GM12878 (cell line): ENCODE results near the gene SRGAP1. TPM values are rescaled to one million over a fixed set of nuclear protein-coding genes. Genes with fewer than 3 reads are reported as not detected.

Source experiments
- ATAC-seq: fragments of 200-7000 bp; cut with Tn5 transposase; 3 replicates; pipeline ENCODE4 v1.9.1; 2020; ENCODE audit warnings: mild to moderate bottlenecking, moderate library complexity
- BruUV-seq: library from RNA; stranded (reverse); fragments of 400-500 nt; replicated peaks from 2 replicates; lab custom pipeline; 2021; lab: Mats Ljungman, UMichigan
- CTCF ChIA-PET: fragments of 300-600 bp; sonication (Branson Sonifier 250); formaldehyde crosslinking; extraction: SDS; loops from one replicate; lab custom pipeline; 2021; ENCODE audit warnings: inconsistent platforms; lab: Yijun Ruan, JAX
- POLR2A ChIA-PET: fragments of 350-600 bp; formaldehyde crosslinking; extraction: SDS; loops from one replicate; lab custom pipeline; 2021; ENCODE audit warnings: inconsistent platforms; lab: Charles Lee
- RAD21 ChIA-PET: fragments of 300-600 bp; sonication (Branson Sonifier 250); formaldehyde crosslinking; loops from one replicate; lab custom pipeline; 2023; ENCODE audit warnings: antibody characterized with exemption; ENCODE audit not compliant: unreplicated experiment; lab: Charles Lee
- SMC1A ChIA-PET: fragments of 300-600 bp; sonication (Branson Sonifier 250); formaldehyde crosslinking; loops from one replicate; lab custom pipeline; 2023; ENCODE audit not compliant: unreplicated experiment, uncharacterized antibody; lab: Charles Lee
- DNase-seq: peaks from one replicate; pipeline ENCODE4 v3.0.0-alpha.2; 2011; ENCODE audit warnings: low read depth, low spot score
- FAIRE-seq: peaks from 3 replicates; lab custom pipeline; 2011; peaks lifted over from hg19 to GRCh38; lab: Jason Lieb, UNC
- H2AFZ ChIP-seq: 2 replicates; pipeline ENCODE4 v1.6.0; 2011; ENCODE audit warnings: low read depth, low read length, control low read depth; ENCODE audit not compliant: control insufficient read depth
- H3K27ac ChIP-seq: 2 replicates; pipeline ENCODE4 v1.5.1; 2011; ENCODE audit warnings: control low read depth; ENCODE audit not compliant: control insufficient read depth, insufficient read depth
- H3K27me3 ChIP-seq, 2 experiments: replicated peaks in 1 of 2; 2 replicates each; pipeline versions ENCODE4 v1.6.0 to v1.6.1; 2011; ENCODE audit warnings: low read length in 1 of 2; ENCODE audit not compliant: control insufficient read depth in 2 of 2, insufficient read depth in 2 of 2
- H3K36me3 ChIP-seq, 2 experiments: 2 replicates each; pipeline ENCODE4 v1.5.1; 2011; ENCODE audit warnings: low read length in 1 of 2; ENCODE audit not compliant: control insufficient read depth in 2 of 2, insufficient read depth in 2 of 2
- H3K4me1 ChIP-seq: 2 replicates; pipeline ENCODE4 v1.6.1; 2011; ENCODE audit warnings: mild to moderate bottlenecking, low read length, moderate library complexity, mixed read lengths; ENCODE audit not compliant: control insufficient read depth, insufficient read depth
- H3K4me2 ChIP-seq: 2 replicates; pipeline ENCODE4 v1.6.0; 2011; ENCODE audit warnings: control low read depth; ENCODE audit not compliant: control insufficient read depth, insufficient read depth
- H3K4me3 ChIP-seq: fragments of 200-600 bp; sonication (generic); 2 replicates; pipeline ENCODE4 v1.5.1; 2016
- H3K79me2 ChIP-seq: 2 replicates; pipeline ENCODE4 v1.6.0; 2011; ENCODE audit warnings: low read length; ENCODE audit not compliant: control insufficient read depth, insufficient read depth
- H3K9ac ChIP-seq: 2 replicates; pipeline ENCODE4 v1.8.0; 2011; ENCODE audit warnings: low read length, control low read depth, mixed read lengths; ENCODE audit not compliant: control insufficient read depth, insufficient read depth
- H3K9me3 ChIP-seq: replicated peaks from 3 replicates; pipeline ENCODE4 v1.5.1; 2011; ENCODE audit warnings: mild to moderate bottlenecking, low read length; ENCODE audit not compliant: control insufficient read depth, insufficient read depth
- H4K20me1 ChIP-seq: 2 replicates; pipeline ENCODE4 v1.6.0; 2011; ENCODE audit not compliant: control insufficient read depth, insufficient read depth
- BHLHE40 ChIP-seq, 2 experiments: fragments of 450-650 bp in 1 of 2; IDR thresholded peaks; 2 replicates each; pipeline ENCODE4 v1.6.1; 2011 to 2017; ENCODE audit warnings: low read depth in 2 of 2, borderline replicate concordance in 1 of 2, improper control_type of control experiment in 1 of 2, low read length in 1 of 2, mild to moderate bottlenecking in 1 of 2
- CREM ChIP-seq: IDR thresholded peaks from 2 replicates; pipeline ENCODE4 v1.6.1; 2014; ENCODE audit warnings: antibody characterized with exemption, low read depth
- EGR1 ChIP-seq, 2 experiments: IDR thresholded peaks; 1 replicate in 1 of 2; 2 replicates in 1 of 2; pipeline ENCODE4 v1.6.1; 2011 to 2012; ENCODE audit warnings: low read depth in 2 of 2, low read length in 2 of 2, borderline replicate concordance in 1 of 2, mild to moderate bottlenecking in 1 of 2, moderate library complexity in 1 of 2
- IKZF1 ChIP-seq: fragments of 450-650 bp; conservative IDR thresholded peaks from 2 replicates; pipeline ENCODE4 v1.6.1; 2017; ENCODE audit warnings: antibody characterized with exemption, mild to moderate bottlenecking
- IRF5 ChIP-seq: fragments of 450-650 bp; IDR thresholded peaks from 2 replicates; pipeline ENCODE4 v1.6.1; 2017; ENCODE audit warnings: borderline replicate concordance
- MXI1 ChIP-seq: fragments of 150-350 bp; IDR thresholded peaks from 2 replicates; pipeline ENCODE4 v1.6.1; 2011; ENCODE audit warnings: low read depth, mild to moderate bottlenecking, inconsistent platforms, low read length, improper control_type of control experiment
- NFYA ChIP-seq: IDR thresholded peaks from 2 replicates; pipeline ENCODE4 v1.6.1; 2011; ENCODE audit warnings: low read depth, mild to moderate bottlenecking, low read length, improper control_type of control experiment, borderline replicate concordance
- POLR2AphosphoS5 ChIP-seq: IDR thresholded peaks from 2 replicates; pipeline ENCODE4 v1.6.1; 2011; ENCODE audit warnings: mild to moderate bottlenecking, low read length, inconsistent platforms
- POU2F2 ChIP-seq: IDR thresholded peaks from 3 replicates; pipeline ENCODE4 v1.6.1; 2011; ENCODE audit warnings: low read depth, mild to moderate bottlenecking, low read length, borderline replicate concordance
- RELA ChIP-seq: fragments of 450-650 bp; IDR thresholded peaks from 2 replicates; pipeline ENCODE4 v1.8.0; 2014; ENCODE audit warnings: borderline replicate concordance; ENCODE audit not compliant: partially characterized antibody
- RELB ChIP-seq: fragments of 450-650 bp; IDR thresholded peaks from 2 replicates; pipeline ENCODE4 v1.6.1; 2017; ENCODE audit warnings: low read depth, mild to moderate bottlenecking, moderate library complexity
- SIN3A ChIP-seq: IDR thresholded peaks from 2 replicates; pipeline ENCODE4 v1.6.1; 2012; ENCODE audit warnings: low read depth, low read length, improper control_type of control experiment
- SMAD5 ChIP-seq: IDR thresholded peaks from 2 replicates; pipeline ENCODE4 v1.6.1; 2016; ENCODE audit warnings: antibody characterized with exemption, low read depth
- SMARCA5 ChIP-seq: fragments of 450-650 bp; IDR thresholded peaks from 2 replicates; pipeline ENCODE4 v1.6.1; 2017; ENCODE audit warnings: mild to moderate bottlenecking
- SREBF1 ChIP-seq: IDR thresholded peaks from 2 replicates; pipeline ENCODE4 v1.6.1; 2012; ENCODE audit warnings: mild to moderate bottlenecking, low read length
- SUPT20H ChIP-seq: IDR thresholded peaks from 2 replicates; pipeline ENCODE4 v1.6.1; 2011; ENCODE audit warnings: low read depth, mild to moderate bottlenecking, low read length, moderate library complexity, borderline replicate concordance; ENCODE audit not compliant: control insufficient read depth
- WGBS: methylation state at CpG from one replicate; pipeline ENCODE4 v1.1.6; 2016; ENCODE audit warnings: low lambda C conversion rate; ENCODE audit not compliant: insufficient replicate concordance, insufficient coverage; ENCODE audit errors: missing lambda C conversion rate; 5-methylcytosine and 5-hydroxymethylcytosine counted together
- in situ Hi-C: fragments of 300-500 bp; cut with MboI; formaldehyde crosslinking; loops from 9 replicates; pipeline ENCODE4 v1.14.3; 2018; ENCODE audit warnings: mixed read lengths
- intact Hi-C: fragments of 100-400 bp; cut with micrococcal nuclease; formaldehyde crosslinking; loops from one replicate; pipeline ENCODE4 v1.14.2; 2022; ENCODE audit not compliant: unreplicated experiment
- polyA plus RNA-seq, 11 experiments: library from polyadenylated mRNA; depleted of rRNA in 4 of 11; unstranded in 6 of 11; stranded (reverse) in 5 of 11; fragments of >200 nt; fragmentation: Nextera tagmentation in 4 of 11; fragmentation: Illumina TruSeq in 1 of 11; extraction: Ambion mirVana in 4 of 11; extraction: Trizol in 1 of 11; gene quantifications; 1 replicate in 1 of 11; 2 replicates in 10 of 11; pipeline versions ENCODE4 v1.2.1 to v1.2.3, GENCODE V29; 2011 to 2016; ENCODE audit warnings: inconsistent platforms in 2 of 11, missing spikeins in 2 of 11, low read depth in 1 of 11
- total RNA-seq, 4 experiments: library from RNA; depleted of rRNA in 3 of 4; stranded (reverse); fragments of >200 nt in 3 of 4; fragmentation: Illumina TruSeq in 1 of 4; extraction: Trizol in 1 of 4; gene quantifications; 2 replicates each; pipeline versions ENCODE4 v1.2.1 to v1.2.3, GENCODE V29; 2013 to 2021

SRGAP1 gene
- total and polyA plus RNA-seq, 10 of the 15 experiments (the other 5 are each of a cell fraction or from before 2014, with no cell fraction given): 0.16 to 0.85 (median 0.46) TPM

DNA sequence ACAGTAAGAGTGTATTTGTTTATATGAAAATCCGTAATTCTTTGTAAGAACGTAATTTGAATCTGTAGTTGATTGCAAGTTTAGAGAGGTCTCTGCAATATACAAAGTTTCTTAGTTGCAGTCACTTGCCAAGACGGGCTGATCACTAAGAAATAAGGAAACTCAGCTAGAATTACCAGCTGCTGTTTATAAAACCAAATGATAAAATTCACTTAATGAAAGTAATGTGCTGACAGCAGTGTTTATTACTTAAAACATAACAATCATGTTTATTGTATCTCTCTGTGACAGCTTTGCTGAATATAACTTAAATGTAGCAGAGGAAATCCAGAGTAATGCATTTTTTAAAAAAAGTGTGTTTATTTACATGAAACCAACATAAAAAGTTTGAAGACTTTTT is 31.2 kb downstream of the SRGAP1 start:
- Histone ChIP-seq H3K27ac (no peak overlapping the region), H3K36me3 (no peaks in the 10 kb centered on the region), H3K9ac (no peak overlapping the region), H3K9me3 (no peaks in the 10 kb centered on the region), H3K27me3 (no peaks in the 10 kb centered on the region), H2AFZ (no peak overlapping the region), H4K20me1 (no peaks in the 10 kb centered on the region)
- BruUV-seq: no TSS peak
- ChIA-PET POLR2A (no interaction called here), SMC1A (interaction anchor here (1.6 to 2.6 kb wide), 3 partner anchors 12 to 21 kb away, joined by 3 to 10 read pairs (median 10); no protein-coding TSS in a partner anchor), RAD21 (no interaction called here)
- FAIRE-seq (no peak), DNase-seq (no peak)
- in situ Hi-C loops: no loop called here
- no peak for TF ChIP-seq RELA
- no peak for TF ChIP-seq SREBF1
- TF ChIP-seq NFYA: no peak
- TF ChIP-seq SIN3A: no peak
- TF ChIP-seq IKZF1: no peak
- TF ChIP-seq POU2F2: no peak
- no peak for TF ChIP-seq EGR1 (IDR thresholded peaks at IDR 0.05; ENCODE audit: borderline replicate concordance in 1 of 2, low read depth in 2 of 2, low read length in 2 of 2)
- no peak for TF ChIP-seq MXI1
- TF ChIP-seq RELB: no peak
- no peak for TF ChIP-seq SMARCA5
- TF ChIP-seq IRF5: no peak
- no peak for TF ChIP-seq SMAD5
- TF ChIP-seq SUPT20H: no peak
- TF ChIP-seq BHLHE40 (IDR thresholded peaks at IDR 0.05; ENCODE audit: borderline replicate concordance in 1 of 2, low read depth in 2 of 2, low read length in 1 of 2): no peak
- no peak for TF ChIP-seq CREM
- TF ChIP-seq POLR2AphosphoS5: no peak
- TF ChIP-seq, all 136 proteins: peak for 0
- intact Hi-C loops: no loop called here
- 42% methylated on average over 3 of the region's 3 CpGs for WGBS
- CTCF ChIA-PET: interaction anchor here (1.1 to 1.3 kb wide), 3 partner anchors 13 to 1290 kb away, joined by 3 to 5 read pairs (median 3); no protein-coding TSS in a partner anchor
- Histone ChIP-seq H3K79me2 (no peaks in the 10 kb centered on the region), H3K4me2 (no peak overlapping the region), H3K4me3 (no peak overlapping the region), H3K4me1 (no peaks in the 10 kb centered on the region)
- ATAC-seq: no peak
